ENCODE results near the gene SLC40A1.
"Not testable (repeated sequence)": the region's sequence is repeated elsewhere in the genome, so short reads cannot be mapped to it uniquely, and the experiment has no call there.

The SLC40A1 gene, protein sequence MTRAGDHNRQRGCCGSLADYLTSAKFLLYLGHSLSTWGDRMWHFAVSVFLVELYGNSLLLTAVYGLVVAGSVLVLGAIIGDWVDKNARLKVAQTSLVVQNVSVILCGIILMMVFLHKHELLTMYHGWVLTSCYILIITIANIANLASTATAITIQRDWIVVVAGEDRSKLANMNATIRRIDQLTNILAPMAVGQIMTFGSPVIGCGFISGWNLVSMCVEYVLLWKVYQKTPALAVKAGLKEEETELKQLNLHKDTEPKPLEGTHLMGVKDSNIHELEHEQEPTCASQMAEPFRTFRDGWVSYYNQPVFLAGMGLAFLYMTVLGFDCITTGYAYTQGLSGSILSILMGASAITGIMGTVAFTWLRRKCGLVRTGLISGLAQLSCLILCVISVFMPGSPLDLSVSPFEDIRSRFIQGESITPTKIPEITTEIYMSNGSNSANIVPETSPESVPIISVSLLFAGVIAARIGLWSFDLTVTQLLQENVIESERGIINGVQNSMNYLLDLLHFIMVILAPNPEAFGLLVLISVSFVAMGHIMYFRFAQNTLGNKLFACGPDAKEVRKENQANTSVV
- total RNA-seq = 43.7 to 56.9 reads per million in 2 donors

GRCh38 chr2:189580658-189581353 lies at the start of gene SLC40A1:
Gene SLC40A1 (minus strand): TSS chr2:189580786. CDS start chr2:189580460, 326 bp downstream.
- peak; percentile 64 for DNase-seq

DNA sequence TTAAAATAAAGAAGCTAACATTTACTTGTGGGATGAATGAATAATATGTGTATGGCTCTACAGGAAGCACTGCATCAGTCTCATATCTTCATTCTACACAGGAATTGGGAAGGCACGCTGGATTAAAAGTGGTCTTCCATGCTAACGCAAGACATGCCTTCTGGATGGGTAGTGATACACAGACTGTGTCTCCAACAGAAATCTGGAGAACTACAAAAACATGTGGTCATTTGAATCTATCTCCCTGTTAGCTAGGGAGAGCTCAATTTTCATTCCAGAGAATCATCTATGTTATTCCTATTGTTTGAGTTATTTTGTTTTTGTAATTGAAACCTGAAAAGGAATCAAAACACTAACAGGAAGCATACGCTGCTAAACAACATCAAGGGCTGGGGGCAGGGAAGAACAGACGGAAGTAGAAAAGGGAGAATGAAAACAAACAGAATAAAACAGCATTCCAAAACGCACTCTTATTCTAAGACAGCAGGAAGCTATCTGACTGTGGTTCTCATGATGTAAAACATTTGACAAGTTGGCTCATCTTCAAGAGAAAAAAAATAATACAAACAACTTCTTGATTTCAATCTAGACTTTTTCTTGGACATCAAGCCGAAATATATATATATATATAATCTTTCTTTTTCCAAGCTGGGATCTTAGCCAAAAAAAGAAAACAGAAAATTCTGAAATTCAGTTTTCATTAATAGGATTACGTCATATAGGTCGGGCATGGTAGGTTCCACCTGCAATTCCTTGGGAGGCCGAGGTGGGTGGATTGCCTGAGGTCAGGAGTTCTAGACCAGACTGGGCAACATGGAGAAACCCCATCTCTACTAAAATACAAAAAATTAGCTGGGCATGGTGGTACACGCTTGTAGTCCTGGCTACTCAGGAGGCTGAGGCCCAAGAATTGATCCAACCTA lies 49.2 kb upstream of the SLC40A1 start:
- no peak for DNase-seq

DNA sequence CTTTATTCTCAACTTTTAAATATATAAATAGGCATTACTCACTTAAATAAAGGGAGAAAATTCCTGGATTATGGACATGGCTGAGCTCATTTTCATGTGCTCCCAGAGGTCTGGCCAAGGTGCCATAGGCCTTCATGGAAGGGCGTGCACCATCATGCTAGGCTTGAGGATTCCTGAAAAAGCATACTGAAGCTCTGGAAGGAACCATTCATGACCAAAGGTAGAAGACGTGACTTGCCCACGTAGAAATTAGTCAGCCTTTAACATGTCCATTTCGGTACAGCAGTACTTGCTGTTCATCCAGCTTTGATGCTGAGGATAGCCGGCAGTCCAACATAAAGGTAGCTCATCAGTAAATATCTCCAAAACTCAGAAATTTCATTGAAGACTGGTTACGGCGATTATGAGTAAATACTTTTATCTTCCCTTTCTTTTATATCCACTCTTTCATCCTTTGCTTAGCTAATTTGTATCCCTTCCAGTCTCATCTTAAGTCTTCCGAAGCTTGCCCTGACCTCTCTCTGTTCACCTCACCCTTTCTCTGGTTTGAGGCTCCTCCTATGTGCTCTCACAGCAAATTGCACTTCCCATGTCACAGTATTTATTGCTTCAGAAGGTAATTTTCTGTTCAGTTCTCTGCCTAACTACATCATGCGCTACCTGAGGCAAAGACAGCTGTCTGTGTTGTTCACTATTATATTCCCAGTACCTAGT lies 48.4 kb upstream of the SLC40A1 start:
- no peak for DNase-seq

GRCh38 chr2:189627789-189628188 lies 47.2 kb upstream of the SLC40A1 start:
- no peak for DNase-seq

GRCh38 chr2:189625636-189626035 lies 45.0 kb upstream of the SLC40A1 start:
- no peak for DNase-seq

GRCh38 chr2:189624648-189625355 lies 44.2 kb upstream of the SLC40A1 start:
- no peak for DNase-seq

GRCh38 chr2:189623049-189623448 lies 42.5 kb upstream of the SLC40A1 start:
- no peak for DNase-seq

- no peak for DNase-seq
These were observed 41.2 kb upstream of the SLC40A1 start for GRCh38 chr2:189621781-189622180.

DNA sequence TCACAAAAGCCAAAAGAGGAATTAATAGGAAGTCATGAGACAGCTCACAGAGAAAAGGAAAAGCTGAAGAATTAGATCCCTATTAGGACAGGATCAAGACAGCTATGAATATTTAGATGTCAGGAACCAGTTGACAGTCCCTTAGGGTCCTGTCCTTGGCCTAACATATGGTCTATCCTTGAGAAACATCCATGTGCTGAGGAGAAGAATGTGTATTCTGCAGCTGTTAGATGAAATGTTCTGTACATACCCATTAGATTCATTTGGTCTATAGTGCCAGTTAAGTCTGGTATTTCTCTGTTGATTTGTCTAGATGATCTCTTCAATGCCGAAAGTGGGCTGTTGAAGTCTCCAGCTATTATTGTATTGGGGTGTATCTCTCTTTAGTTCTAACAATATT lies 37.6 kb upstream of the SLC40A1 start:
- DNase-seq = no peak

DNA sequence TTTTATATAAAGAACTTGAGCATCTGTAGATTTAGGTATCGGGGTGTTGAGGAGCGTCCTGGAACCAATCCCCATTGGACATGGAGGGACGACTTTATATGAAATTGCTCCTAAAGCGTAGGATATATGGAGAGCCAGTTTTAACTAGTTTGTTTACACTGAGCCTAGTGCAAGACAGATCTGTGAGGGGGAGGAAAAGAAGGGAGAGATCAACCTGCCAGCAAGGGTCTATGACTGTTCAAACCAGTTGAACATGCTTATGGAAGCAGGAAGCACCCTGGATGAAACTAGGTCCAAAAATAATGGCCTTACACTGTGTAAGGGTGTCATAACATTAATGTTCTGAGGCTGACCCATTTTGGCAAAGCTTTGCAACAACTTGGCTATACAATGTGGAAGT lies 34.0 kb upstream of the SLC40A1 start:
- no peak for DNase-seq

- no peak for DNase-seq
These were observed 33.2 kb upstream of the SLC40A1 start for GRCh38 chr2:189613650-189614420.

DNA sequence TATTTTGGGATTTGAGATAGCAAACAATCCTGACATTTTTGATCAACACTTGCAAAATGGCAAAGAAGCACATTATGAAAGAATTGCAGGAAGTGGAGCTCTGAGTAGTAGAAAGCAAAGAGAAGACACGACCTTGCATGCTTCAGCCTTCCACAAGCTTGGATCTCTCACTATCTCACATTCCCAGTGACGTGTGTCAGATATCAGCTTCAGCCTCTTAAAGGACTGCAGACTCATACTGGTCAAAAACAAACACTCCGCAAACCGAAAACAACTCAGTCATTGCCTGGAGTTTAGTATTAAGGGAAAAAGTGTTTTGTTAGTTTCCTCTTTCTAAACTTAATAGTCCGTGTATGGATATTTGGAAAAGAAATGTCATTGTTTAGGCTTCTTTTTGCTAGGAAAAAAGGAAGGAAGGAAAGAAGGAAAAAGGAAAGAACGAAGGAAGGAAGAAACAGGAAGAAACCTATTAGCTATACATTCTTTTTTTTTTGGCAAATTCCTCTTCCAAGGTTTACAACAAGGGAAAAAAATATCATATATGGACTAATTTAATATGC lies 32.6 kb upstream of the SLC40A1 start:
- DNase-seq = no peak

GRCh38 chr2:189610700-189611099 lies 30.1 kb upstream of the SLC40A1 start:
- DNase-seq = no peak

- no peak for DNase-seq
These were observed 29.3 kb upstream of the SLC40A1 start for GRCh38 chr2:189609853-189610252.

GRCh38 chr2:189609423-189609816 lies 28.8 kb upstream of the SLC40A1 start:
- no peak for DNase-seq

DNA sequence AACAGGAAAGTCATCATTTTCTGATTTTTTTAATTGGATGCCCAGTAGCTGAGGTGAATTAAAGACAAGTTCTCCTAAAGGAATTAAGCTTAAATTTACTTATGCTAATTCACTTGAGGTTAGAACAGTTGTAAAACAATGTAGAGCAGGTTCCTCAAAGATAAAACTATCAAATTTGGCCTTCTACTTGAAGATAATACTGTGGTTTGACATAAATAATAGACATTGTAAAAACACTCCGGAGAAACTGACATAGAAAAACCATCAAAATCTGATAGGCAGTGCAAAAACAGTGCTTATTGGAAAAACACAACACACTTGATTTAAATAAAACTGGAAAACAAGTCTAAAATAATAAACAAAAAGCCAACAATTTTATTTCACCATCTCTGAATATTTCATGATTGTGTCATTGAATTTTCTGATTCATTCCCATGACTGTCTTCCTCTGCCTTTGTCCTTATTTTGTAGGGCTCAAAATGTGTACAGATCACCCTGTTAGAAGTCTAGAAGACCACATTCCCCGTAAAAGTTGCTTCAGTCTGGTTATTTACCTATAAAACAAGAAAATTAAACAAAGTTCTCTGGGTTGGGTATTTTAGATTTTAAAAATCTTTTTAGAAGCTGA lies 28.3 kb upstream of the SLC40A1 start:
- DNase-seq = no peak

- no peak for DNase-seq
These were observed 27.6 kb upstream of the SLC40A1 start for GRCh38 chr2:189608170-189608569.

GRCh38 chr2:189602233-189602632 lies 21.6 kb upstream of the SLC40A1 start:
- no peak for DNase-seq

DNA sequence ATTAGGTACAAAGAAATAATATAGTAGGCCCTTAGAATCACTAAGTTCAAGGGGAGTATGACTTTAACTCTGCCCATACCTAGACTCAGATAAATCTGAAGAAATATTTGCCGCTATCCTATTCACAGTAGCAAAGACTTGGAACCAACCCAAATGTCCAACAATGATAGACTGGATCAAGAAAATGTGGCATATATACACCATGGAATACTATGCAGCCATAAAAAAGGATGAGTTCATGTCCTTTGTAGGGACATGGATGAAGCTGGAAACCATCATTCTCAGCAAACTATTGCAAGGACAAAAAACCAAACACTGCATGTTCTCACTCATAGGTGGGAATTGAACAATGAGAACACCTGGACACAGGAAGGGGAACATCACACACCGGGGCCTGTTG lies 21.1 kb upstream of the SLC40A1 start:
- DNase-seq = not testable (repeated sequence)

GRCh38 chr2:189601043-189601442 lies 20.5 kb upstream of the SLC40A1 start:
- no peak for DNase-seq

Data from T-helper 9 cell (primary cell).